GM12878 (cell line): ENCODE data around the gene REPIN1. TPM values are rescaled to one million over a fixed set of nuclear protein-coding genes. Genes with fewer than 3 reads are reported as not detected.
A peak's percentile ranks its signal among the peaks of the same experiment; 100 is the strongest.

Experiments
- ATF3 ChIP-seq: IDR thresholded peaks from 2 replicates; pipeline ENCODE4 v1.6.1; 2011; ENCODE audit warnings: low read depth, mild to moderate bottlenecking, low read length, moderate library complexity, borderline replicate concordance; ENCODE audit errors: extremely low read depth
- ATF7 ChIP-seq: fragments of 450-650 bp; IDR thresholded peaks from 2 replicates; pipeline ENCODE4 v1.6.1; 2016; ENCODE audit warnings: low read depth, mild to moderate bottlenecking
- BMI1 ChIP-seq: fragments of 450-650 bp; IDR thresholded peaks from 2 replicates; pipeline ENCODE4 v1.6.1; 2016; ENCODE audit warnings: mild to moderate bottlenecking, moderate library complexity, borderline replicate concordance
- CREM ChIP-seq: IDR thresholded peaks from 2 replicates; pipeline ENCODE4 v1.6.1; 2014; ENCODE audit warnings: antibody characterized with exemption, low read depth
- EP300 ChIP-seq, 2 experiments: fragments of 150-350 bp in 1 of 2; IDR thresholded peaks; 2 replicates each; pipeline ENCODE4 v1.6.1; 2011 to 2012; ENCODE audit warnings: low read depth in 2 of 2, low read length in 2 of 2, borderline replicate concordance in 1 of 2, improper control_type of control experiment in 1 of 2, inconsistent platforms in 1 of 2; ENCODE audit not compliant: control insufficient read depth in 1 of 2
- EZH2 ChIP-seq: IDR thresholded peaks from 2 replicates; pipeline ENCODE4 v1.6.1; 2012; ENCODE audit warnings: low read depth, mild to moderate bottlenecking, control low read depth, inconsistent platforms, low read length, borderline replicate concordance; ENCODE audit not compliant: control insufficient read depth
- FOS ChIP-seq: IDR thresholded peaks from 3 replicates; pipeline ENCODE4 v1.6.1; 2011; ENCODE audit warnings: borderline replicate concordance; ENCODE audit not compliant: insufficient read length; ENCODE audit errors: extremely low read depth
- FOXK2 ChIP-seq: fragments of 450-650 bp; IDR thresholded peaks from 2 replicates; pipeline ENCODE4 v1.6.1; 2017; ENCODE audit warnings: mild to moderate bottlenecking, moderate library complexity
- IRF4 ChIP-seq: IDR thresholded peaks from 2 replicates; pipeline ENCODE4 v1.6.1; 2011; ENCODE audit warnings: low read depth, low read length
- MEF2B ChIP-seq: fragments of 450-650 bp; IDR thresholded peaks from 2 replicates; pipeline ENCODE4 v1.6.1; 2018; ENCODE audit warnings: mild to moderate bottlenecking, moderate library complexity; ENCODE audit not compliant: partially characterized antibody, poor library complexity, severe bottlenecking
- MTA3 ChIP-seq: IDR thresholded peaks from 2 replicates; pipeline ENCODE4 v1.6.1; 2012; ENCODE audit warnings: low read length, inconsistent platforms, borderline replicate concordance
- POLR2A ChIP-seq: IDR thresholded peaks from 2 replicates; pipeline ENCODE4 v1.6.1; 2011; ENCODE audit warnings: low read depth, mild to moderate bottlenecking, low read length
- RCOR1 ChIP-seq: conservative IDR thresholded peaks from 2 replicates; pipeline ENCODE4 v1.6.1; 2012; ENCODE audit warnings: low read depth, low read length, improper control_type of control experiment
- SMC3 ChIP-seq: IDR thresholded peaks from 2 replicates; pipeline ENCODE4 v1.6.1; 2011; ENCODE audit warnings: low read length, improper control_type of control experiment, borderline replicate concordance
- SREBF1 ChIP-seq: IDR thresholded peaks from 2 replicates; pipeline ENCODE4 v1.6.1; 2012; ENCODE audit warnings: mild to moderate bottlenecking, low read length
- SRF ChIP-seq, 2 experiments: IDR thresholded peaks; 2 replicates each; pipeline ENCODE4 v1.6.1; 2011; ENCODE audit warnings: low read depth in 2 of 2, low read length in 2 of 2, mild to moderate bottlenecking in 1 of 2, moderate library complexity in 1 of 2
- STAT1 ChIP-seq: fragments of 450-650 bp; conservative IDR thresholded peaks from 2 replicates; pipeline ENCODE4 v1.6.1; 2014; ENCODE audit warnings: antibody characterized with exemption, mild to moderate bottlenecking
- STAT3 ChIP-seq: IDR thresholded peaks from 2 replicates; pipeline ENCODE4 v1.6.1; 2011; ENCODE audit warnings: low read depth, low read length, improper control_type of control experiment
- SUZ12 ChIP-seq: fragments of 200-600 bp; sonication (generic); IDR thresholded peaks from one replicate; pipeline ENCODE4 v1.6.1; 2018; ENCODE audit warnings: antibody characterized with exemption, mild to moderate bottlenecking; ENCODE audit not compliant: unreplicated experiment
- TCF7 ChIP-seq: IDR thresholded peaks from 2 replicates; pipeline ENCODE4 v1.6.1; 2014; ENCODE audit warnings: antibody characterized with exemption, borderline replicate concordance
- ZNF207 ChIP-seq: fragments of 450-650 bp; IDR thresholded peaks from 2 replicates; pipeline ENCODE4 v1.6.1; 2014; ENCODE audit warnings: antibody characterized with exemption, mild to moderate bottlenecking, borderline replicate concordance
- ZNF274 ChIP-seq: IDR thresholded peaks from one replicate; pipeline ENCODE4 v1.8.0; 2011; ENCODE audit not compliant: insufficient read length, insufficient read depth
- ZNF384 ChIP-seq: IDR thresholded peaks from 2 replicates; pipeline ENCODE4 v1.6.1; 2012; ENCODE audit warnings: low read depth, mild to moderate bottlenecking, low read length, improper control_type of control experiment, borderline replicate concordance
- polyA plus RNA-seq, 11 experiments: library from polyadenylated mRNA; depleted of rRNA in 4 of 11; unstranded in 6 of 11; stranded (reverse) in 5 of 11; fragments of >200 nt; fragmentation: Nextera tagmentation in 4 of 11; fragmentation: Illumina TruSeq in 1 of 11; extraction: Ambion mirVana in 4 of 11; extraction: Trizol in 1 of 11; gene quantifications; 1 replicate in 1 of 11; 2 replicates in 10 of 11; pipeline versions ENCODE4 v1.2.1 to v1.2.3, GENCODE V29; 2011 to 2016; ENCODE audit warnings: inconsistent platforms in 2 of 11, missing spikeins in 2 of 11, low read depth in 1 of 11
- total RNA-seq, 4 experiments: library from RNA; depleted of rRNA in 3 of 4; stranded (reverse); fragments of >200 nt in 3 of 4; fragmentation: Illumina TruSeq in 1 of 4; extraction: Trizol in 1 of 4; gene quantifications; 2 replicates each; pipeline versions ENCODE4 v1.2.1 to v1.2.3, GENCODE V29; 2013 to 2021
- TF ChIP-seq, protein P1 (sequence below): IDR thresholded peaks from 2 replicates; pipeline ENCODE4 v1.6.1; 2011; ENCODE audit warnings: borderline replicate concordance, low read depth, mild to moderate bottlenecking, moderate library complexity, mixed read lengths, low read length; ENCODE audit not compliant: insufficient read depth; ENCODE audit errors: extremely low read length
- TF ChIP-seq, protein P2 (sequence below): fragments of 450-650 bp; IDR thresholded peaks from 2 replicates; pipeline ENCODE4 v1.6.1; 2018; ENCODE audit warnings: mild to moderate bottlenecking, low read depth, moderate library complexity; ENCODE audit not compliant: partially characterized antibody
- TF ChIP-seq, protein P3 (sequence below): fragments of 450-650 bp; IDR thresholded peaks from 2 replicates; pipeline ENCODE4 v1.6.1; 2016; ENCODE audit warnings: mild to moderate bottlenecking

REPIN1 gene
- total and polyA plus RNA-seq, 10 of the 15 experiments (the other 5 are each of a cell fraction or from before 2014, with no cell fraction given), result 5.1 to 172 (median 76.9) TPM

- TF ChIP-seq ZNF207 (no peak), FOXK2 (no peak), MTA3 (no peak; the same call in 1 of the 2 replicates), ZNF384 (no peak), IRF4 (0 out of 2 replicates have a peak, but pooled peaks have one; percentile 40), EZH2 (no peak), SUZ12 (no peak), TCF7 (no peak), ATF7 (peak; percentile 42; the same call in 1 of the 2 replicates), ZNF274 (no peak), MEF2B (peak; percentile 27), SRF (IDR thresholded peaks at IDR 0.05; ENCODE audit: low read depth in 2 of 2, low read length in 2 of 2) (no peak), SREBF1 (no peak), EP300 (IDR thresholded peaks at IDR 0.05; ENCODE audit: borderline replicate concordance in 1 of 2, control insufficient read depth in 1 of 2, low read depth in 2 of 2, low read length in 2 of 2) (peak; percentile 78 to 87; a peak in 3 of 4 replicates), SMC3 (no peak), BMI1 (no peak), ATF3 (no peak), STAT3 (no peak), RCOR1 (no peak), FOS (no peak), STAT1 (no peak), POLR2A (no peak), CREM (no peak)
- TF ChIP-seq, protein P1, sequence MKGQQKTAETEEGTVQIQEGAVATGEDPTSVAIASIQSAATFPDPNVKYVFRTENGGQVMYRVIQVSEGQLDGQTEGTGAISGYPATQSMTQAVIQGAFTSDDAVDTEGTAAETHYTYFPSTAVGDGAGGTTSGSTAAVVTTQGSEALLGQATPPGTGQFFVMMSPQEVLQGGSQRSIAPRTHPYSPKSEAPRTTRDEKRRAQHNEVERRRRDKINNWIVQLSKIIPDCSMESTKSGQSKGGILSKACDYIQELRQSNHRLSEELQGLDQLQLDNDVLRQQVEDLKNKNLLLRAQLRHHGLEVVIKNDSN, result no peak
- TF ChIP-seq, protein P2, sequence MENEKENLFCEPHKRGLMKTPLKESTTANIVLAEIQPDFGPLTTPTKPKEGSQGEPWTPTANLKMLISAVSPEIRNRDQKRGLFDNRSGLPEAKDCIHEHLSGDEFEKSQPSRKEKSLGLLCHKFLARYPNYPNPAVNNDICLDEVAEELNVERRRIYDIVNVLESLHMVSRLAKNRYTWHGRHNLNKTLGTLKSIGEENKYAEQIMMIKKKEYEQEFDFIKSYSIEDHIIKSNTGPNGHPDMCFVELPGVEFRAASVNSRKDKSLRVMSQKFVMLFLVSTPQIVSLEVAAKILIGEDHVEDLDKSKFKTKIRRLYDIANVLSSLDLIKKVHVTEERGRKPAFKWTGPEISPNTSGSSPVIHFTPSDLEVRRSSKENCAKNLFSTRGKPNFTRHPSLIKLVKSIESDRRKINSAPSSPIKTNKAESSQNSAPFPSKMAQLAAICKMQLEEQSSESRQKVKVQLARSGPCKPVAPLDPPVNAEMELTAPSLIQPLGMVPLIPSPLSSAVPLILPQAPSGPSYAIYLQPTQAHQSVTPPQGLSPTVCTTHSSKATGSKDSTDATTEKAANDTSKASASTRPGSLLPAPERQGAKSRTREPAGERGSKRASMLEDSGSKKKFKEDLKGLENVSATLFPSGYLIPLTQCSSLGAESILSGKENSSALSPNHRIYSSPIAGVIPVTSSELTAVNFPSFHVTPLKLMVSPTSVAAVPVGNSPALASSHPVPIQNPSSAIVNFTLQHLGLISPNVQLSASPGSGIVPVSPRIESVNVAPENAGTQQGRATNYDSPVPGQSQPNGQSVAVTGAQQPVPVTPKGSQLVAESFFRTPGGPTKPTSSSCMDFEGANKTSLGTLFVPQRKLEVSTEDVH, result no peak
- TF ChIP-seq, protein P3, sequence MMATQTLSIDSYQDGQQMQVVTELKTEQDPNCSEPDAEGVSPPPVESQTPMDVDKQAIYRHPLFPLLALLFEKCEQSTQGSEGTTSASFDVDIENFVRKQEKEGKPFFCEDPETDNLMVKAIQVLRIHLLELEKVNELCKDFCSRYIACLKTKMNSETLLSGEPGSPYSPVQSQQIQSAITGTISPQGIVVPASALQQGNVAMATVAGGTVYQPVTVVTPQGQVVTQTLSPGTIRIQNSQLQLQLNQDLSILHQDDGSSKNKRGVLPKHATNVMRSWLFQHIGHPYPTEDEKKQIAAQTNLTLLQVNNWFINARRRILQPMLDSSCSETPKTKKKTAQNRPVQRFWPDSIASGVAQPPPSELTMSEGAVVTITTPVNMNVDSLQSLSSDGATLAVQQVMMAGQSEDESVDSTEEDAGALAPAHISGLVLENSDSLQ, result no peak
These were observed 11.8 kb downstream of the REPIN1 start (continued) for GRCh38 chr7:150380463-150380862.
